ENCODE data around the gene CHST8. TPM values are rescaled to one million over a fixed set of nuclear protein-coding genes. Genes with fewer than 3 reads are reported as not detected.

CHST8 gene
- total and polyA plus RNA-seq, 2 experiments from 2014 or later = 9.3 to 38.2 TPM

GRCh38 chr19:33644284-33644836, 22.6 kb downstream of the CHST8 start:
- H3K9me2 ChIP-seq (ENCODE audit: insufficient read depth) = no peaks in the 10 kb centered on the region
- Mint-ChIP-seq H3K27me3 (ENCODE audit: insufficient read depth, low read depth, poor library complexity) (peaks cover 1% of the 10 kb centered on the region), H3K36me3 (ENCODE audit: low read depth) (no peaks in the 10 kb centered on the region), H3K4me3 (no peak overlapping the region), H3K4me1 (peaks cover 49% of the 10 kb centered on the region), H3K27ac (no peak overlapping the region), H3K9me3 (no peaks in the 10 kb centered on the region)
- H3K79me2 ChIP-seq (replicated peaks; ENCODE audit: insufficient read depth) = peaks cover 48% of the 10 kb centered on the region
- H3K4me2 ChIP-seq = no peak overlapping the region
- TF ChIP-seq EZH2 (IDR thresholded peaks at IDR 0.05; ENCODE audit: low read depth, unreplicated experiment) (no peak), CREB1 (CRISPR knock-in tag; IDR thresholded peaks at IDR 0.05; ENCODE audit: low read depth) (no peak), ZNF331 (CRISPR knock-in tag; IDR thresholded peaks at IDR 0.05; ENCODE audit: low read depth) (no peak), ZNF114 (CRISPR knock-in tag; IDR thresholded peaks at IDR 0.05) (no peak), STAT1 (IDR thresholded peaks at IDR 0.05; ENCODE audit: unreplicated experiment) (no peak), JUNB (IDR thresholded peaks at IDR 0.05; ENCODE audit: unreplicated experiment) (no peak), NANOG (IDR thresholded peaks at IDR 0.05; ENCODE audit: borderline replicate concordance) (no peak), CTCF (conservative IDR thresholded peaks at IDR 0.05; ENCODE audit: low read depth in 2 of 2) (no peak), EZH2phosphoT487 (IDR thresholded peaks at IDR 0.05; ENCODE audit: unreplicated experiment) (no peak)
- TF ChIP-seq, protein P1, sequence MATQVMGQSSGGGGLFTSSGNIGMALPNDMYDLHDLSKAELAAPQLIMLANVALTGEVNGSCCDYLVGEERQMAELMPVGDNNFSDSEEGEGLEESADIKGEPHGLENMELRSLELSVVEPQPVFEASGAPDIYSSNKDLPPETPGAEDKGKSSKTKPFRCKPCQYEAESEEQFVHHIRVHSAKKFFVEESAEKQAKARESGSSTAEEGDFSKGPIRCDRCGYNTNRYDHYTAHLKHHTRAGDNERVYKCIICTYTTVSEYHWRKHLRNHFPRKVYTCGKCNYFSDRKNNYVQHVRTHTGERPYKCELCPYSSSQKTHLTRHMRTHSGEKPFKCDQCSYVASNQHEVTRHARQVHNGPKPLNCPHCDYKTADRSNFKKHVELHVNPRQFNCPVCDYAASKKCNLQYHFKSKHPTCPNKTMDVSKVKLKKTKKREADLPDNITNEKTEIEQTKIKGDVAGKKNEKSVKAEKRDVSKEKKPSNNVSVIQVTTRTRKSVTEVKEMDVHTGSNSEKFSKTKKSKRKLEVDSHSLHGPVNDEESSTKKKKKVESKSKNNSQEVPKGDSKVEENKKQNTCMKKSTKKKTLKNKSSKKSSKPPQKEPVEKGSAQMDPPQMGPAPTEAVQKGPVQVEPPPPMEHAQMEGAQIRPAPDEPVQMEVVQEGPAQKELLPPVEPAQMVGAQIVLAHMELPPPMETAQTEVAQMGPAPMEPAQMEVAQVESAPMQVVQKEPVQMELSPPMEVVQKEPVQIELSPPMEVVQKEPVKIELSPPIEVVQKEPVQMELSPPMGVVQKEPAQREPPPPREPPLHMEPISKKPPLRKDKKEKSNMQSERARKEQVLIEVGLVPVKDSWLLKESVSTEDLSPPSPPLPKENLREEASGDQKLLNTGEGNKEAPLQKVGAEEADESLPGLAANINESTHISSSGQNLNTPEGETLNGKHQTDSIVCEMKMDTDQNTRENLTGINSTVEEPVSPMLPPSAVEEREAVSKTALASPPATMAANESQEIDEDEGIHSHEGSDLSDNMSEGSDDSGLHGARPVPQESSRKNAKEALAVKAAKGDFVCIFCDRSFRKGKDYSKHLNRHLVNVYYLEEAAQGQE (IDR thresholded peaks at IDR 0.05; ENCODE audit: unreplicated experiment) = no peak
- TF ChIP-seq, protein P2, sequence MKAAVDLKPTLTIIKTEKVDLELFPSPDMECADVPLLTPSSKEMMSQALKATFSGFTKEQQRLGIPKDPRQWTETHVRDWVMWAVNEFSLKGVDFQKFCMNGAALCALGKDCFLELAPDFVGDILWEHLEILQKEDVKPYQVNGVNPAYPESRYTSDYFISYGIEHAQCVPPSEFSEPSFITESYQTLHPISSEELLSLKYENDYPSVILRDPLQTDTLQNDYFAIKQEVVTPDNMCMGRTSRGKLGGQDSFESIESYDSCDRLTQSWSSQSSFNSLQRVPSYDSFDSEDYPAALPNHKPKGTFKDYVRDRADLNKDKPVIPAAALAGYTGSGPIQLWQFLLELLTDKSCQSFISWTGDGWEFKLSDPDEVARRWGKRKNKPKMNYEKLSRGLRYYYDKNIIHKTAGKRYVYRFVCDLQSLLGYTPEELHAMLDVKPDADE (IDR thresholded peaks at IDR 0.05) = no peak
- no peaks in the 10 kb centered on the region for H3K36me3 ChIP-seq (ENCODE audit: insufficient read depth)
- H2AFZ ChIP-seq = no peak overlapping the region
- no peaks in the 10 kb centered on the region for H3K27me3 ChIP-seq (ENCODE audit: insufficient read depth)
- no peaks in the 10 kb centered on the region for H4K20me1 ChIP-seq (replicated peaks; ENCODE audit: insufficient read depth)
- H3K4me3 ChIP-seq = no peak overlapping the region
- H3K27ac ChIP-seq (ENCODE audit: low read depth) = no peak overlapping the region
- ATAC-seq (no peak), DNase-seq (ENCODE audit: low spot score) (no peak)
- H3K4me1 ChIP-seq (ENCODE audit: insufficient read depth) = peaks cover 37% of the 10 kb centered on the region
- peaks cover 6% of the 10 kb centered on the region; the same call in 1 of the 2 replicates for H3F3A ChIP-seq (replicated peaks; ENCODE audit: low read depth)

All from GM23338 (cell line).